Skeletal muscle tissue (tissue), 4 donors: ENCODE measurements around the gene GNAS. TPM values are rescaled to one million over a fixed set of nuclear protein-coding genes. Genes with fewer than 3 reads are reported as not detected.

Experiments
- H3K27ac ChIP-seq: one replicate; pipeline ENCODE4 v1.7.0; 2013; ENCODE audit warnings: mild to moderate bottlenecking, low read depth, low read length, inconsistent platforms
- H3K27me3 ChIP-seq, 3 donors: one replicate each; pipeline ENCODE4 v1.7.0; 2013; ENCODE audit warnings: low read length in 3 of 3; ENCODE audit not compliant: control insufficient read depth in 3 of 3, insufficient read depth in 3 of 3
- H3K36me3 ChIP-seq, 3 donors: one replicate each; pipeline ENCODE4 v1.7.0; 2013; ENCODE audit warnings: low read length in 3 of 3; ENCODE audit not compliant: control insufficient read depth in 3 of 3, insufficient read depth in 3 of 3
- H3K4me1 ChIP-seq, 3 donors: one replicate each; pipeline ENCODE4 v1.7.0; 2013; ENCODE audit warnings: low read length in 3 of 3, mild to moderate bottlenecking in 3 of 3; ENCODE audit not compliant: control insufficient read depth in 3 of 3, insufficient read depth in 3 of 3
- H3K4me3 ChIP-seq, 3 donors: one replicate each; pipeline ENCODE4 v1.7.0; 2013; ENCODE audit warnings: low read length in 3 of 3
- H3K9ac ChIP-seq, 3 donors: one replicate each; pipeline ENCODE4 v1.7.0; 2013; ENCODE audit warnings: low read length in 3 of 3, mild to moderate bottlenecking in 3 of 3, moderate library complexity in 2 of 3, low read depth in 1 of 3
- H3K9me3 ChIP-seq, 3 donors: one replicate each; pipeline ENCODE4 v1.7.0; 2013; ENCODE audit warnings: low read length in 3 of 3; ENCODE audit not compliant: control insufficient read depth in 3 of 3
- total RNA-seq: library from RNA; depleted of rRNA; stranded (reverse); fragments of >200 nt; gene quantifications from one replicate; pipeline ENCODE4 v1.2.3, GENCODE V29; 2014
- donor health status: Osteomylitis.

Gene GNAS
- 820 TPM for total RNA-seq

GRCh38 chr20:58852543-58853271, at the start of gene GNAS:
Gene GNAS, plus strand, starts transcription at chr20:58852716.
- peak within 1 kb of the TSS; percentile 53 to 79 (median 72) for H3K9ac ChIP-seq
- H3K27ac ChIP-seq: no peak within 1 kb of the TSS

DNA sequence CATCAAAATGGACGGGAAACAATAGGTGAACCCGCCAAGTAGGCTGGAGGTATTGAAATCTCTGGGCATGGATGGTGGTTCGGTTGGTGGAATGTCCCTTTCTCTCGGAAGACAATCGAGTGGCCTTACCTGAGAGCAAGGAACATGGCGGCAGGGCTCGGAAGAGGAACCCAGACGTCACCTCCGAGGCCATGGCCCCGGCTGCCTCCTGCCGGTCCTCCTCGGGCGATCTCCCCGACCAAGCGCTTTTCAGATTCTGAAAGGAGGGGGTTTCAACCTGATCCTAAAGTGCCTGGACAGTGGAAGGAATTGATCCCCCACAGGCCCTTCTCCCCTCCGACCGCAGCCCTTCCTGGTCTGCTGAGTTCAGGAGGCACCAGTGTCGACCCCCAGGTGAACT, 49.0 kb upstream of the GNAS start:
- H3K9me3 ChIP-seq: no peaks in the 10 kb centered on the region
- peaks cover 3 to 24% (median 14%) of the 10 kb centered on the region in 3 donors for H3K27me3 ChIP-seq
- no peak overlapping the region for H3K4me3 ChIP-seq
- no peaks in the 10 kb centered on the region for H3K4me1 ChIP-seq
- no peaks in the 10 kb centered on the region for H3K36me3 ChIP-seq
- no peak overlapping the region for H3K9ac ChIP-seq
- no peak overlapping the region for H3K27ac ChIP-seq

More at GRCh38 chr20:58852543-58853271, at the start of gene GNAS:
- H3K27me3 ChIP-seq: peaks cover 27 to 51% (median 35%) of the 10 kb centered on the region in 3 donors
- no peaks in the 10 kb centered on the region for H3K9me3 ChIP-seq
- H3K36me3 ChIP-seq: no peaks in the 10 kb centered on the region
- peak within 1 kb of the TSS; percentile 72 for H3K4me3 ChIP-seq
- H3K4me1 ChIP-seq: peaks cover 8 to 22% (median 19%) of the 10 kb centered on the region in 3 donors

- no peak overlapping the region for H3K4me3 ChIP-seq
- no peaks in the 10 kb centered on the region for H3K9me3 ChIP-seq
- H3K4me1 ChIP-seq: no peaks in the 10 kb centered on the region
- no peak overlapping the region for H3K27ac ChIP-seq
- H3K27me3 ChIP-seq: peaks cover 13 to 35% (median 29%) of the 10 kb centered on the region in 3 donors
- H3K36me3 ChIP-seq: no peaks in the 10 kb centered on the region
- H3K9ac ChIP-seq: no peak overlapping the region
Measured at GRCh38 chr20:58807801-58808200, 44.7 kb upstream of the GNAS start.

GRCh38 chr20:58808271-58809046, 44.1 kb upstream of the GNAS start:
- Histone ChIP-seq H3K27me3 (peaks cover 16 to 36% (median 28%) of the 10 kb centered on the region in 3 donors), H3K9ac (no peak overlapping the region), H3K4me1 (no peaks in the 10 kb centered on the region), H3K9me3 (no peaks in the 10 kb centered on the region), H3K36me3 (no peaks in the 10 kb centered on the region), H3K27ac (no peak overlapping the region), H3K4me3 (no peak overlapping the region)

DNA sequence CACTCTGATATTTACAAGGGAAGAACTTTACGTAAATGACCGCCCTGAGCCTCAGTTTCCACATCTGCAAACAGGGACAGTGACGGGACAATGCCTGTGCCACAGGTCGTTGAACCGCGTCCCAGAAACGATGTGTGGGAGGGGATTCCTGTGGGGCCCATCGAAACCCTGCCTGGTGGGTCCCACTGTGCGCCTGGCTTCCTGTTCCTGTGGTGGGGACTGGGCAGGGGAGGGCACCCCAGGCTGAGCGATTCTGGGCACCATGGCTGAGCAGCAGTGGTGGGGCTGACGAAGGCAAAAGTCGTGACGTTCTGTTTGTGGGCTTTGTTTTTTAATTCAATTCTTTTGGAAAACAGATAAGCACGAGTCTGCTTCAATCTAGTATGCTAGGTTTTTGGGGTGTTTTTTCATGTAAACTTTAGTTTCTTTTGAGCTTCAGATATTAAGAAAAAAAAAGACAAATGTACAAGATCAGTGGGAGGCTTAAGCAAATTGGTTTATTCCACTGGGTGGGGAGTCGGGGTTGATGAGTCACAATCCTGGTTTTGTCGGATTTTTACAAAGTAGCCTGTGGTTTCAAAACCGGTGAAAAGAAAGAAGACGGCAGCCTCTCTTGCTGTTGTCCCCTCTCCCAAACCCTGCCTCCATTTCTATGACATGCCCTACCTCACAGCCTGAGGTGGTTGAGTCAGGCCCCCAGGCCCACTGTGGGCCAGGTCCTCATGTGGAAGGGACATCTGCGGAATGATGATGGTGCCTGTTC, 42.2 kb upstream of the GNAS start:
- H3K4me1 ChIP-seq: no peaks in the 10 kb centered on the region
- H3K9me3 ChIP-seq: no peaks in the 10 kb centered on the region
- H3K27me3 ChIP-seq: peaks cover 17 to 25% (median 24%) of the 10 kb centered on the region in 3 donors
- no peak overlapping the region for H3K4me3 ChIP-seq
- no peak overlapping the region for H3K27ac ChIP-seq
- H3K9ac ChIP-seq: no peak overlapping the region
- no peaks in the 10 kb centered on the region for H3K36me3 ChIP-seq

- H3K36me3 ChIP-seq: no peaks in the 10 kb centered on the region
- no peak overlapping the region for H3K4me3 ChIP-seq
- H3K9ac ChIP-seq: no peak overlapping the region
- H3K9me3 ChIP-seq: no peaks in the 10 kb centered on the region
- peaks cover 17 to 25% (median 19%) of the 10 kb centered on the region in 3 donors for H3K27me3 ChIP-seq
- no peak overlapping the region for H3K27ac ChIP-seq
- no peaks in the 10 kb centered on the region for H3K4me1 ChIP-seq
Measured at GRCh38 chr20:58810879-58811250, 41.7 kb upstream of the GNAS start.

GRCh38 chr20:58811334-58811733, 41.2 kb upstream of the GNAS start:
- no peaks in the 10 kb centered on the region for H3K9me3 ChIP-seq
- no peak overlapping the region for H3K9ac ChIP-seq
- no peaks in the 10 kb centered on the region for H3K4me1 ChIP-seq
- H3K36me3 ChIP-seq: no peaks in the 10 kb centered on the region
- no peak overlapping the region for H3K27ac ChIP-seq
- no peak overlapping the region for H3K4me3 ChIP-seq
- peaks cover 17 to 25% (median 18%) of the 10 kb centered on the region in 3 donors for H3K27me3 ChIP-seq

GRCh38 chr20:58813369-58813768, 39.1 kb upstream of the GNAS start:
- no peak overlapping the region for H3K9ac ChIP-seq
- H3K27me3 ChIP-seq: peaks cover 17 to 25% (median 18%) of the 10 kb centered on the region in 3 donors
- H3K36me3 ChIP-seq: no peaks in the 10 kb centered on the region
- no peaks in the 10 kb centered on the region for H3K9me3 ChIP-seq
- H3K4me1 ChIP-seq: no peaks in the 10 kb centered on the region
- no peak overlapping the region for H3K4me3 ChIP-seq
- no peak overlapping the region for H3K27ac ChIP-seq

- H3K9me3 ChIP-seq: no peaks in the 10 kb centered on the region
- no peak overlapping the region for H3K27ac ChIP-seq
- H3K27me3 ChIP-seq: peaks cover 10 to 22% (median 18%) of the 10 kb centered on the region in 3 donors
- no peaks in the 10 kb centered on the region for H3K36me3 ChIP-seq
- H3K4me1 ChIP-seq: no peaks in the 10 kb centered on the region
- no peak overlapping the region for H3K4me3 ChIP-seq
- H3K9ac ChIP-seq: no peak overlapping the region
Measured at GRCh38 chr20:58815448-58815847, 37.1 kb upstream of the GNAS start.
